SJSA1 (cell line): ENCODE data around the gene OR5K1. TPM values are rescaled to one million over a fixed set of nuclear protein-coding genes. Genes with fewer than 3 reads are reported as not detected.

Experiments used
- DNase-seq, 2 experiments: peaks; one replicate each; pipeline ENCODE4 v3.0.0-alpha.2; 2015 to 2020; ENCODE audit warnings: low spot score in 2 of 2, low read depth in 1 of 2
- H3K27ac ChIP-seq: fragments of 250-450 bp; sonication (Bioruptor Pico); 2 replicates; pipeline ENCODE4 v1.5.1; 2020; ENCODE audit warnings: mild to moderate bottlenecking, moderate library complexity
- H3K27me3 ChIP-seq: fragments of 250-450 bp; sonication (Bioruptor Pico); replicated peaks from 2 replicates; pipeline ENCODE4 v1.5.1; 2020; ENCODE audit warnings: mild to moderate bottlenecking, moderate library complexity
- H3K36me3 ChIP-seq: fragments of 250-450 bp; sonication (Bioruptor Pico); 2 replicates; pipeline ENCODE4 v1.5.1; 2020; ENCODE audit warnings: mild to moderate bottlenecking
- H3K4me1 ChIP-seq: fragments of 250-450 bp; sonication (Bioruptor Pico); replicated peaks from 2 replicates; pipeline ENCODE4 v1.6.1; 2021; ENCODE audit warnings: mild to moderate bottlenecking
- H3K4me3 ChIP-seq: fragments of 250-450 bp; sonication (Bioruptor Pico); 2 replicates; pipeline ENCODE4 v1.5.1; 2020; ENCODE audit warnings: mild to moderate bottlenecking
- H3K9me3 ChIP-seq: fragments of 250-450 bp; sonication (Bioruptor Pico); replicated peaks from 2 replicates; pipeline ENCODE4 v1.5.1; 2020; ENCODE audit warnings: mild to moderate bottlenecking
- total RNA-seq: library from RNA; depleted of rRNA; stranded (reverse); fragments of >200 nt; shearing (Covaris generic); gene quantifications from 2 replicates; pipeline ENCODE4 v1.2.3, GENCODE V29; 2014

Gene OR5K1
- total RNA-seq, 1 experiment from 2014 or later, result not detected

- no peak for DNase-seq
- no peaks in the 10 kb centered on the region for H3K9me3 ChIP-seq
- no peaks in the 10 kb centered on the region for H3K4me1 ChIP-seq
- H3K4me3 ChIP-seq, result no peak within 1 kb of the TSS
- H3K27ac ChIP-seq, result no peak within 1 kb of the TSS
- H3K27me3 ChIP-seq, result peaks cover 26% of the 10 kb centered on the region; the same call in 1 of the 2 replicates
- no peaks in the 10 kb centered on the region for H3K36me3 ChIP-seq
Measured at GRCh38 chr3:98497381-98497780, 34.4 kb downstream of the OR5K1 start, which contains the start of gene OR5K2. Gene OR5K2 (plus strand): TSS chr3:98497681. CDS start chr3:98497681, 0 bp downstream.

GRCh38 chr3:98500019-98500418 is 37.0 kb downstream of the OR5K1 start:
- Histone ChIP-seq H3K27me3 (peaks cover 18% of the 10 kb centered on the region; the same call in 1 of the 2 replicates), H3K27ac (no peak overlapping the region), H3K4me1 (no peaks in the 10 kb centered on the region), H3K9me3 (no peaks in the 10 kb centered on the region), H3K36me3 (no peaks in the 10 kb centered on the region), H3K4me3 (no peak overlapping the region)
- no peak for DNase-seq

- H3K27ac ChIP-seq, result no peak overlapping the region
- H3K4me3 ChIP-seq, result no peak overlapping the region
- no peaks in the 10 kb centered on the region for H3K9me3 ChIP-seq
- no peaks in the 10 kb centered on the region for H3K4me1 ChIP-seq
- DNase-seq, result no peak
- no peaks in the 10 kb centered on the region for H3K36me3 ChIP-seq
- 0 out of 2 replicates have a peak, but pooled peaks cover 8% of the 10 kb centered on the region for H3K27me3 ChIP-seq
Measured at GRCh38 chr3:98501270-98501669, 38.3 kb downstream of the OR5K1 start.

- Histone ChIP-seq H3K27me3 (0 out of 2 replicates have a peak, but pooled peaks cover 3% of the 10 kb centered on the region), H3K4me1 (no peaks in the 10 kb centered on the region), H3K4me3 (no peak overlapping the region), H3K27ac (no peak overlapping the region), H3K9me3 (no peaks in the 10 kb centered on the region), H3K36me3 (no peaks in the 10 kb centered on the region)
- DNase-seq, result no peak
Measured at GRCh38 chr3:98501863-98502576, 39.0 kb downstream of the OR5K1 start.

GRCh38 chr3:98504539-98504938 is 41.5 kb downstream of the OR5K1 start:
- Histone ChIP-seq H3K36me3 (no peaks in the 10 kb centered on the region), H3K9me3 (no peaks in the 10 kb centered on the region), H3K27ac (no peak overlapping the region), H3K4me3 (no peak overlapping the region), H3K4me1 (no peaks in the 10 kb centered on the region), H3K27me3 (no peaks in the 10 kb centered on the region)
- DNase-seq, result no peak

GRCh38 chr3:98508582-98508981 is 45.6 kb downstream of the OR5K1 start:
- no peaks in the 10 kb centered on the region for H3K27me3 ChIP-seq
- H3K4me3 ChIP-seq, result no peak overlapping the region
- H3K9me3 ChIP-seq, result 0 out of 2 replicates have a peak, but pooled peaks cover 1% of the 10 kb centered on the region
- no peak for DNase-seq
- H3K4me1 ChIP-seq, result peaks cover 5% of the 10 kb centered on the region
- peaks cover 10% of the 10 kb centered on the region for H3K36me3 ChIP-seq
- no peak overlapping the region for H3K27ac ChIP-seq

- Histone ChIP-seq H3K36me3 (peaks cover 45% of the 10 kb centered on the region), H3K4me3 (no peak overlapping the region), H3K27me3 (no peaks in the 10 kb centered on the region), H3K4me1 (peaks cover 6% of the 10 kb centered on the region), H3K9me3 (0 out of 2 replicates have a peak, but pooled peaks cover 2% of the 10 kb centered on the region), H3K27ac (no peak overlapping the region)
- no peak for DNase-seq
Measured at GRCh38 chr3:98512576-98512975, 49.6 kb downstream of the OR5K1 start.

- H3K36me3 ChIP-seq, result peaks cover 51% of the 10 kb centered on the region
- no peaks in the 10 kb centered on the region for H3K27me3 ChIP-seq
- H3K4me1 ChIP-seq, result peaks cover 6% of the 10 kb centered on the region
- H3K27ac ChIP-seq, result no peak overlapping the region
- 0 out of 2 replicates have a peak, but pooled peaks cover 2% of the 10 kb centered on the region for H3K9me3 ChIP-seq
- DNase-seq, result no peak
- no peak overlapping the region for H3K4me3 ChIP-seq
Measured at GRCh38 chr3:98513091-98513511, 50.1 kb downstream of the OR5K1 start.

- Histone ChIP-seq H3K4me3 (no peak overlapping the region), H3K36me3 (peaks cover 57% of the 10 kb centered on the region), H3K27me3 (no peaks in the 10 kb centered on the region), H3K27ac (no peak overlapping the region), H3K9me3 (0 out of 2 replicates have a peak, but pooled peaks cover 2% of the 10 kb centered on the region), H3K4me1 (peaks cover 6% of the 10 kb centered on the region)
- no peak for DNase-seq
Measured at GRCh38 chr3:98513736-98514135, 50.7 kb downstream of the OR5K1 start.

GRCh38 chr3:98514948-98515347 is 51.9 kb downstream of the OR5K1 start:
- Histone ChIP-seq H3K4me1 (peaks cover 6% of the 10 kb centered on the region), H3K36me3 (peaks cover 69% of the 10 kb centered on the region), H3K4me3 (no peak overlapping the region), H3K27ac (no peak overlapping the region), H3K27me3 (no peaks in the 10 kb centered on the region), H3K9me3 (peaks cover 2% of the 10 kb centered on the region; the same call in 1 of the 2 replicates)
- DNase-seq, result no peak

- Histone ChIP-seq H3K27ac (no peak overlapping the region), H3K4me3 (no peak overlapping the region), H3K27me3 (no peaks in the 10 kb centered on the region), H3K4me1 (peaks cover 15% of the 10 kb centered on the region), H3K36me3 (peaks cover 84% of the 10 kb centered on the region), H3K9me3 (no peaks in the 10 kb centered on the region; the same call in 1 of the 2 replicates)
- DNase-seq, result no peak
Measured at GRCh38 chr3:98518816-98519215, 55.8 kb downstream of the OR5K1 start.

GRCh38 chr3:98519351-98519750 is 56.4 kb downstream of the OR5K1 start:
- Histone ChIP-seq H3K4me1 (peaks cover 15% of the 10 kb centered on the region), H3K4me3 (no peak overlapping the region), H3K27me3 (no peaks in the 10 kb centered on the region), H3K36me3 (peaks cover 79% of the 10 kb centered on the region), H3K9me3 (no peaks in the 10 kb centered on the region; the same call in 1 of the 2 replicates), H3K27ac (no peak overlapping the region)
- DNase-seq, result no peak

GRCh38 chr3:98521897-98522543 is 59.0 kb downstream of the OR5K1 start:
- Histone ChIP-seq H3K27me3 (no peaks in the 10 kb centered on the region), H3K4me3 (peak overlapping the region; percentile 92), H3K27ac (peak overlapping the region; percentile 92), H3K4me1 (peaks cover 15% of the 10 kb centered on the region), H3K36me3 (peaks cover 55% of the 10 kb centered on the region), H3K9me3 (no peaks in the 10 kb centered on the region; the same call in 1 of the 2 replicates)
- DNase-seq, result peak; percentile 46 to 52
